ENCODE results near the gene SPAG16.

The SPAG16 gene

GRCh38 chr2:213834746-213835145 lies 550.5 kb downstream of the SPAG16 start:
- DNase-seq (ENCODE audit: low read depth): no peak
- in situ Hi-C loops (cut with HindIII; ENCODE audit: low sequenced_read_pairs): no loop called here
- no peak overlapping the region for H3K4me3 ChIP-seq (ENCODE audit: low read depth, low read length)
- no peak for TF ChIP-seq CTCF (IDR thresholded peaks at IDR 0.05; ENCODE audit: low read depth, low read length, missing control alignments)

DNA sequence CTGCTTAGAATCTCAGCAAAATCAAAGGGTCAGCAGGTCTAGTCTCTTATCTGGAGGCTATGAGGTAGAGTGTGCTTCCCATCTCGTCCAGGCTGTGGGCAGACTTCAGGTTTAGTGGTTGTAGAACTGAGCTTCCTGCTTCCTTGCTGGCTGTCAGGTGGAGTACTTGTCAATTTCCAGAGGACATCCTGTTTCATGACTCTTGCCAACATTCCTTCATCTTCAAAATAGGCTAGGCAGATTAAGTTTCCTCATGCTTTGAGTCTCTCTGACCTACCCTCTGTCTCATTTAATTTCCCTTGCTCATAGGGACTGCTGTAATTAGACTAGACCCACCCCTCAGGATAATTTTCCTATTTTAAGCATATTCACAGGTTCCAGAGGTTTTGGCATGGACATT lies 562.6 kb downstream of the SPAG16 start:
- in situ Hi-C loops (cut with HindIII; ENCODE audit: low sequenced_read_pairs): no loop called here
- no peak overlapping the region for H3K4me3 ChIP-seq (ENCODE audit: low read depth, low read length)
- no peak for TF ChIP-seq CTCF (IDR thresholded peaks at IDR 0.05; ENCODE audit: low read depth, low read length, missing control alignments)
- DNase-seq (ENCODE audit: low read depth): no peak

GRCh38 chr2:213847316-213847715 lies 563.1 kb downstream of the SPAG16 start:
- no peak for TF ChIP-seq CTCF (IDR thresholded peaks at IDR 0.05; ENCODE audit: low read depth, low read length, missing control alignments)
- in situ Hi-C loops (cut with HindIII; ENCODE audit: low sequenced_read_pairs): no loop called here

DNA sequence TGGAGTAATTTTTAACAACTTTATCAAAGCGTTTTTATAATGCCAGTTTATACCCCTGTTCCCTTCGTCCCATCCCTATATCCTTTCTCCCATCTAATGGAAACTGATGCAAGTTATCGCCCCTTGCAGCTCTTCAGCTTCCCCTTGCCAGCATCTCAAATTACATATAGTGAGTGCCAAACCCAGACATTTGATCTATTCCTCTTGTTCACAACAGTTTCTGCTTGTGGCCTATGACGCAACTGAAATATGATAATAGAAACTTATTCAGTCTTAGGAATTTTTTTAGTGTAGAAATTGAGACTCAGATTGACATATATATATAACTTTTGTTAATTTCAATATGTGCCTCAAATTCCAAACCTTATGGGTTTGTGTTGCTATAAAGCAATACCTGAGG lies 564.4 kb downstream of the SPAG16 start:
- no peak for TF ChIP-seq CTCF (IDR thresholded peaks at IDR 0.05; ENCODE audit: low read depth, low read length, missing control alignments)
- in situ Hi-C loops (cut with HindIII; ENCODE audit: low sequenced_read_pairs): no loop called here
- peak; percentile 63 for DNase-seq (ENCODE audit: low read depth)
- no peak overlapping the region for H3K4me3 ChIP-seq (ENCODE audit: low read depth, low read length)

More at GRCh38 chr2:213847316-213847715, 563.1 kb downstream of the SPAG16 start:
- DNase-seq (ENCODE audit: low read depth): no peak
- no peak overlapping the region for H3K4me3 ChIP-seq (ENCODE audit: low read depth, low read length)

- in situ Hi-C loops (cut with HindIII; ENCODE audit: low sequenced_read_pairs): no loop called here
- TF ChIP-seq CTCF (IDR thresholded peaks at IDR 0.05; ENCODE audit: low read depth, low read length, missing control alignments): no peak
- no peak for DNase-seq (ENCODE audit: low read depth)
- H3K4me3 ChIP-seq (ENCODE audit: low read depth, low read length): no peak overlapping the region
Measured at GRCh38 chr2:213861638-213862037, 577.4 kb downstream of the SPAG16 start.

DNA sequence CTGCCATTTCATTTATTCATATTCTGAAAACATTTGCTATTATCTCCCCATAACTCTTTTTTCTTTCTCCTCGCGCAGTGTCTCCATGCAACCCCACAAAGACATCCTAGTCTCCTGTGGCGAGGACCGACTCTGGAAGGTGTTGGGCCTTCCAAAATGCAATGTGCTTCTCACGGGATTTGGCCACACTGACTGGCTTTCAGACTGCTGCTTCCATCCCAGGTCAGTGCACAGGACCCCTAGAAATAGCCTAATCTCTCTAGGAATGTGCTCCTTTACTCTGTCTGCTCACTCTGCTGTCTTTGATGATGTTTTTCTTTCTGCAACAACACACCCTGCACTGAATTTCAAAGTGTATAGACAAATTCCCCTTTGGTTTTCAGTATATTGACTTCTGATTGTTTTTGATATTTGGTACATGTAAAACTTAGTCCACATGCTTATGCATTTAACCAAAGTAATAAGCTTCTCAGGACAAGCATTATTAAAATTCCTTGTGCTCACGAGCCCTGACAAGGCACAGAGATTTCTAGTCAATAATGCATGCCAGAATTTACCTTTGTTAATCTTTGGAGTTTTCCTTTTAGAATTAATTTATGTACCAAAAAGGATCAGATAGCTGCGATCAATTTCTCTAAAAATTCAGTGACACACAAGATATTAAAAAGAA lies 578.3 kb downstream of the SPAG16 start:
- in situ Hi-C loops (cut with HindIII; ENCODE audit: low sequenced_read_pairs): no loop called here
- DNase-seq (ENCODE audit: low read depth): no peak

More for the DNA sequence above, 578.3 kb downstream of the SPAG16 start:
- no peak for TF ChIP-seq CTCF (IDR thresholded peaks at IDR 0.05; ENCODE audit: low read depth, low read length, missing control alignments)
- no peak overlapping the region for H3K4me3 ChIP-seq (ENCODE audit: low read depth, low read length)

Measured in astrocyte of the cerebellum (primary cell).